GM12878 (cell line): Measurements from ENCODE around the gene PLEKHM3.

ENCODE experiments used
- EP300 ChIP-seq, 2 experiments: fragments of 150-350 bp in 1 of 2; IDR thresholded peaks; 2 replicates each; pipeline ENCODE4 v1.6.1; 2011 to 2012; ENCODE audit warnings: low read depth in 2 of 2, low read length in 2 of 2, borderline replicate concordance in 1 of 2, improper control_type of control experiment in 1 of 2, inconsistent platforms in 1 of 2; ENCODE audit not compliant: control insufficient read depth in 1 of 2
- HDAC2 ChIP-seq: fragments of 200-600 bp; sonication (generic); IDR thresholded peaks from 2 replicates; pipeline ENCODE4 v1.6.1; 2017
- IKZF2 ChIP-seq, 2 experiments: fragments of 450-650 bp; IDR thresholded peaks; 2 replicates each; pipeline ENCODE4 v1.6.1; 2017; ENCODE audit warnings: mild to moderate bottlenecking in 2 of 2, moderate library complexity in 2 of 2
- JUNB ChIP-seq: IDR thresholded peaks from 2 replicates; pipeline ENCODE4 v1.6.1; 2016; ENCODE audit warnings: antibody characterized with exemption, mild to moderate bottlenecking
- POLR2A ChIP-seq: IDR thresholded peaks from 2 replicates; pipeline ENCODE4 v1.6.1; 2011; ENCODE audit warnings: low read depth, mild to moderate bottlenecking, low read length
- RAD51 ChIP-seq: fragments of 450-650 bp; IDR thresholded peaks from 2 replicates; pipeline ENCODE4 v1.6.1; 2016; ENCODE audit warnings: moderate library complexity, mild to moderate bottlenecking, inconsistent platforms
- SKIL ChIP-seq: fragments of 450-650 bp; IDR thresholded peaks from 2 replicates; pipeline ENCODE4 v1.6.1; 2017; ENCODE audit warnings: mild to moderate bottlenecking, low read depth, inconsistent platforms; ENCODE audit not compliant: poor library complexity, severe bottlenecking
- YY1 ChIP-seq: IDR thresholded peaks from 2 replicates; pipeline ENCODE4 v1.6.1; 2011; ENCODE audit warnings: low read depth, mild to moderate bottlenecking, low read length

GRCh38 chr2:207955456-207955855 lies 69.9 kb downstream of the PLEKHM3 start:
- TF ChIP-seq HDAC2 (no peak), YY1 (no peak), EP300 (IDR thresholded peaks at IDR 0.05; ENCODE audit: borderline replicate concordance in 1 of 2, control insufficient read depth in 1 of 2, low read depth in 2 of 2, low read length in 2 of 2) (no peak), IKZF2 (IDR thresholded peaks at IDR 0.05) (no peak), POLR2A (no peak), SKIL (no peak), JUNB (no peak), RAD51 (no peak)
